IMR-90 (cell line): ENCODE measurements around the gene ZNF329. TPM values are rescaled to one million over a fixed set of nuclear protein-coding genes. Genes with fewer than 3 reads are reported as not detected.

ENCODE experiments used
- ATAC-seq: fragments of 200-7000 bp; cut with Tn5 transposase; 2 replicates; pipeline ENCODE4 v1.9.1; 2020; ENCODE audit warnings: low read depth, mild to moderate bottlenecking, moderate library complexity
- BruUV-seq: library from RNA; stranded (reverse); fragments of 400-500 nt; replicated peaks from 2 replicates; lab custom pipeline; 2021; lab: Mats Ljungman, UMichigan
- CTCF ChIA-PET: fragments of 300-600 bp; formaldehyde crosslinking; extraction: SDS; loops from one replicate; lab custom pipeline; 2021; ENCODE audit warnings: antibody characterized with exemption; lab: Yijun Ruan, JAX
- POLR2A ChIA-PET: fragments of 300-600 bp; sonication (Branson Sonifier 250); formaldehyde crosslinking; loops from one replicate; lab custom pipeline; 2022; ENCODE audit warnings: antibody characterized with exemption; ENCODE audit not compliant: unreplicated experiment; lab: Charles Lee
- DNase-seq: peaks from one replicate; pipeline ENCODE4 v3.0.0; 2013
- H2AFZ ChIP-seq: replicated peaks from 2 replicates; pipeline ENCODE3; 2013; ENCODE audit warnings: low read length, mild to moderate bottlenecking; ENCODE audit not compliant: poor library complexity
- H2AK5ac ChIP-seq: 2 replicates; pipeline ENCODE4 v1.6.1; 2013; ENCODE audit warnings: low read depth, low read length, inconsistent platforms
- H2AK9ac ChIP-seq: replicated peaks from 2 replicates; pipeline ENCODE3; 2013; ENCODE audit warnings: mild to moderate bottlenecking, low read depth, low read length, moderate library complexity; ENCODE audit not compliant: poor library complexity
- H2BK120ac ChIP-seq: 2 replicates; pipeline ENCODE4 v1.6.1; 2013; ENCODE audit warnings: low read depth, low read length, inconsistent platforms
- H2BK15ac ChIP-seq: 3 replicates; pipeline ENCODE4 v1.6.1; 2013; ENCODE audit warnings: low read depth, low read length, inconsistent platforms
- H2BK20ac ChIP-seq: 2 replicates; pipeline ENCODE4 v1.6.1; 2013; ENCODE audit warnings: low read depth, mild to moderate bottlenecking, inconsistent platforms, low read length, moderate library complexity
- H2BK5ac ChIP-seq: 2 replicates; pipeline ENCODE4 v1.6.1; 2013; ENCODE audit warnings: mild to moderate bottlenecking, low read depth, low read length, inconsistent platforms; ENCODE audit not compliant: poor library complexity, severe bottlenecking
- H3K14ac ChIP-seq: replicated peaks from 2 replicates; pipeline ENCODE4 v1.6.1; 2013; ENCODE audit warnings: low read depth, low read length, inconsistent platforms
- H3K18ac ChIP-seq: 2 replicates; pipeline ENCODE4 v1.6.1; 2013; ENCODE audit warnings: low read depth, low read length, control low read depth
- H3K23ac ChIP-seq: 2 replicates; pipeline ENCODE4 v1.6.1; 2013; ENCODE audit warnings: low read depth, low read length, inconsistent platforms
- H3K27ac ChIP-seq: 2 replicates; pipeline ENCODE4 v1.5.1; 2013; ENCODE audit warnings: mild to moderate bottlenecking, control low read depth, low read length; ENCODE audit not compliant: insufficient read depth
- H3K27me3 ChIP-seq: 2 replicates; pipeline ENCODE4 v1.6.1; 2013; ENCODE audit warnings: low read length; ENCODE audit not compliant: control insufficient read depth, insufficient read depth
- H3K36me3 ChIP-seq: 2 replicates; pipeline ENCODE4 v1.6.1; 2013; ENCODE audit warnings: low read length, mixed read lengths; ENCODE audit not compliant: control insufficient read depth, insufficient read depth
- H3K4ac ChIP-seq: 2 replicates; pipeline ENCODE4 v1.6.1; 2013; ENCODE audit warnings: low read depth, low read length, inconsistent platforms
- H3K4me1 ChIP-seq: 2 replicates; pipeline ENCODE4 v1.6.1; 2013; ENCODE audit warnings: low read length, mixed read lengths; ENCODE audit not compliant: control insufficient read depth, insufficient read depth
- H3K4me2 ChIP-seq: 2 replicates; pipeline ENCODE4 v1.6.1; 2013; ENCODE audit warnings: low read depth, mild to moderate bottlenecking, control low read depth, low read length, moderate library complexity
- H3K4me3 ChIP-seq: 2 replicates; pipeline ENCODE4 v1.5.1; 2013; ENCODE audit warnings: low read depth, mild to moderate bottlenecking, control low read depth, low read length, moderate library complexity; ENCODE audit not compliant: insufficient read depth
- H3K56ac ChIP-seq: 2 replicates; pipeline ENCODE4 v1.6.1; 2013; ENCODE audit warnings: low read length, inconsistent platforms; ENCODE audit not compliant: insufficient read depth; ENCODE audit errors: extremely low read depth
- H3K79me1 ChIP-seq, 2 experiments: 2 replicates each; pipeline ENCODE4 v1.6.1; 2013; ENCODE audit warnings: low read length in 2 of 2, inconsistent platforms in 1 of 2, low read depth in 1 of 2
- H3K9ac ChIP-seq: 2 replicates; pipeline ENCODE4 v1.6.1; 2013; ENCODE audit warnings: low read depth, low read length, control low read depth
- H3K9me1 ChIP-seq: 2 replicates; pipeline ENCODE4 v1.6.1; 2013; ENCODE audit warnings: low read length, inconsistent platforms; ENCODE audit not compliant: insufficient read depth
- H3K9me3 ChIP-seq: 2 replicates; pipeline ENCODE4 v1.6.1; 2013; ENCODE audit warnings: low read length; ENCODE audit not compliant: control insufficient read depth, insufficient read depth
- H4K20me1 ChIP-seq: 2 replicates; pipeline ENCODE4 v1.6.1; 2013; ENCODE audit warnings: low read length, inconsistent platforms; ENCODE audit not compliant: insufficient read depth
- H4K5ac ChIP-seq: 2 replicates; pipeline ENCODE4 v1.6.1; 2013; ENCODE audit warnings: mild to moderate bottlenecking, low read depth, low read length, control low read depth
- H4K8ac ChIP-seq, 2 experiments: 2 replicates each; pipeline ENCODE4 v1.6.1; 2013; ENCODE audit warnings: low read depth in 2 of 2, low read length in 2 of 2, control low read depth in 1 of 2, inconsistent platforms in 1 of 2
- H4K91ac ChIP-seq: 2 replicates; pipeline ENCODE4 v1.6.1; 2013; ENCODE audit warnings: low read depth, low read length, inconsistent platforms; ENCODE audit not compliant: insufficient read depth
- BHLHE40 ChIP-seq: fragments of 150-350 bp; IDR thresholded peaks from 2 replicates; pipeline ENCODE4 v1.6.1; 2016; ENCODE audit warnings: mild to moderate bottlenecking, low read depth, low read length
- CHD1 ChIP-seq: IDR thresholded peaks from 2 replicates; pipeline ENCODE4 v1.6.1; 2012; ENCODE audit warnings: low read depth, low read length, improper control_type of control experiment
- ELK1 ChIP-seq: fragments of 150-350 bp; IDR thresholded peaks from 2 replicates; pipeline ENCODE4 v1.6.1; 2016; ENCODE audit warnings: low read depth, mild to moderate bottlenecking, low read length, moderate library complexity, borderline replicate concordance
- FOS ChIP-seq: fragments of 150-350 bp; IDR thresholded peaks from 2 replicates; pipeline ENCODE4 v1.6.1; 2016; ENCODE audit warnings: low read depth, low read length
- MAFK ChIP-seq: IDR thresholded peaks from 2 replicates; pipeline ENCODE4 v1.6.1; 2012; ENCODE audit warnings: low read depth, low read length, improper control_type of control experiment
- MXI1 ChIP-seq: IDR thresholded peaks from 2 replicates; pipeline ENCODE4 v1.6.1; 2012; ENCODE audit warnings: low read depth, mild to moderate bottlenecking, low read length, moderate library complexity, borderline replicate concordance
- NFE2L2 ChIP-seq: fragments of 150-350 bp; IDR thresholded peaks from 2 replicates; pipeline ENCODE4 v1.6.1; 2016; ENCODE audit warnings: low read depth, mild to moderate bottlenecking, low read length
- POLR2A ChIP-seq: IDR thresholded peaks from 2 replicates; pipeline ENCODE4 v1.6.1; 2012; ENCODE audit warnings: mild to moderate bottlenecking, low read depth, low read length
- RFX5 ChIP-seq: IDR thresholded peaks from 2 replicates; pipeline ENCODE4 v1.8.0; 2012; ENCODE audit warnings: low read depth, mild to moderate bottlenecking, low read length, moderate library complexity
- WGBS, 2 experiments: methylation state at CpG; one replicate each; pipeline versions ENCODE4 v1.1.5 to v1.1.7; 2013; ENCODE audit warnings: missing lambda C conversion rate in 2 of 2; ENCODE audit not compliant: insufficient read length in 1 of 2; ENCODE audit errors: extremely low coverage in 2 of 2; 5-methylcytosine and 5-hydroxymethylcytosine counted together
- dilution Hi-C: fragments of 300-500 bp; cut with HindIII; formaldehyde crosslinking; loops from one replicate; pipeline ENCODE4 v1.14.3; 2018; ENCODE audit warnings: low sequenced_read_pairs; ENCODE audit not compliant: unreplicated experiment
- in situ Hi-C: fragments of 300-500 bp; cut with MboI; formaldehyde crosslinking; loops from 3 replicates; pipeline ENCODE4 v1.14.3; 2019; ENCODE audit warnings: low sequenced_read_pairs, inconsistent platforms, mixed read lengths
- intact Hi-C: fragments of 100-400 bp; cut with micrococcal nuclease; formaldehyde crosslinking; loops from 2 replicates; pipeline ENCODE4 v1.10.0; 2022
- polyA plus RNA-seq, 3 experiments: library from polyadenylated mRNA; depleted of rRNA; stranded (reverse); fragments of >200 nt; gene quantifications; 2 replicates each; pipeline ENCODE4 v1.2.3, GENCODE V29; 2012; ENCODE audit warnings: low replicate concordance in 1 of 3
- total RNA-seq: library from RNA; depleted of rRNA; stranded (reverse); fragments of >200 nt; gene quantifications from 2 replicates; pipeline ENCODE4 v1.2.3, GENCODE V29; 2012
- TF ChIP-seq, protein P1 (sequence below): fragments of 150-350 bp; IDR thresholded peaks from 2 replicates; pipeline ENCODE4 v1.6.1; 2017; ENCODE audit warnings: mild to moderate bottlenecking, antibody characterized with exemption, low read length, low read depth
- TF ChIP-seq, protein P2 (sequence below): conservative IDR thresholded peaks from 2 replicates; pipeline ENCODE4 v1.5.1; 2012; ENCODE audit warnings: mild to moderate bottlenecking, low read depth, low read length, improper control_type of control experiment

Gene ZNF329
- total and polyA plus RNA-seq, 2 of the 4 experiments (the other 2 are of a cell fraction), result 4.7 to 16.8 TPM

DNA sequence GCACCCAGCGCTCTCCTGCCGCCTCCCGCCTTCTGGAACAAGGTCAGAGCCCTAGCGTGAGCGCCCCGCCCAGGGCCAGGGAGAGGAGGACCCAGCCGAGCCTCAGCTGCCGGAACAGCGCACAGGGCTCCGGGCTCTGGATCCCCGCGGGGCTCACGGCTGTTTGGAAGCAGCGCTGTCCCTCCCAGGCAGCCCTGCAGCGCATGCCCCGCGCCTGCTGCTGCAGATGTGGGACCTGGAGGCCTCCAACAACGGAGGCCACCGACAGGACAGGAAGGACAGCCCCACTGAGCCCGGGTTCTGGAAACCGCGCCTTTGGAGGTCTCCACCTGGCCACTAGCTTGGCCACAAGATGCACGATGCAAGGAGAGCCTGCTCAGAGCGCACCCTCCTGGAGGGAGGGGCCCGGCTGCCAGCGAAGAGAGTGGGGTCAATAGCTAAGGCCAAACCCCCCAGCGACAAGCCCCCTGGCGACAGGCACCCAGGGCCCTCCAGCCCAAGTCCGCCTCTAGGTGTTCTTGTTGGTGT is 65.2 kb downstream of the ZNF329 start (continued):
- TF ChIP-seq ELK1, result no peak
- no peak for TF ChIP-seq MXI1

GRCh38 chr19:58084596-58085347 is 65.8 kb downstream of the ZNF329 start:
- dilution Hi-C loops (no loop called here), in situ Hi-C loops (no loop called here), intact Hi-C loops (no loop called here)
- H3K9ac ChIP-seq, result no peak overlapping the region
- no TSS peak for BruUV-seq
- no peak overlapping the region for H4K8ac ChIP-seq
- no peak overlapping the region for H3K18ac ChIP-seq
- H3K56ac ChIP-seq, result no peak overlapping the region
- no peak overlapping the region for H3K23ac ChIP-seq
- no peak for ATAC-seq
- no peaks in the 10 kb centered on the region for H3K79me1 ChIP-seq
- no peak overlapping the region for H2BK20ac ChIP-seq
- H4K20me1 ChIP-seq, result no peaks in the 10 kb centered on the region
- no peaks in the 10 kb centered on the region for H3K27me3 ChIP-seq
- H3K4me2 ChIP-seq, result no peak overlapping the region
- peaks cover 29% of the 10 kb centered on the region for H3K36me3 ChIP-seq
- H3K4ac ChIP-seq, result no peak overlapping the region
- no peak overlapping the region for H2AK9ac ChIP-seq
- H3K14ac ChIP-seq, result no peak overlapping the region
- no peaks in the 10 kb centered on the region for H3K4me1 ChIP-seq
- no peak overlapping the region for H2AK5ac ChIP-seq
- ChIA-PET POLR2A (no interaction called here), CTCF (no interaction called here)
- H3K27ac ChIP-seq, result no peak overlapping the region
- WGBS, 2 experiments, result 96% methylated on average over 44 of the region's 69 CpGs; no CpG with 5 or more reads in 1 of the 2 experiments
- H3K4me3 ChIP-seq, result no peak overlapping the region
- peaks cover 81% of the 10 kb centered on the region for H3K9me3 ChIP-seq
- H2BK120ac ChIP-seq, result no peak overlapping the region
- H4K91ac ChIP-seq, result no peak overlapping the region
- no peak for DNase-seq
- H2AFZ ChIP-seq, result no peak overlapping the region
- no peak overlapping the region for H2BK5ac ChIP-seq
- H2BK15ac ChIP-seq, result no peak overlapping the region
- H3K9me1 ChIP-seq, result no peaks in the 10 kb centered on the region
- H4K5ac ChIP-seq, result no peak overlapping the region
- TF ChIP-seq, protein P1, sequence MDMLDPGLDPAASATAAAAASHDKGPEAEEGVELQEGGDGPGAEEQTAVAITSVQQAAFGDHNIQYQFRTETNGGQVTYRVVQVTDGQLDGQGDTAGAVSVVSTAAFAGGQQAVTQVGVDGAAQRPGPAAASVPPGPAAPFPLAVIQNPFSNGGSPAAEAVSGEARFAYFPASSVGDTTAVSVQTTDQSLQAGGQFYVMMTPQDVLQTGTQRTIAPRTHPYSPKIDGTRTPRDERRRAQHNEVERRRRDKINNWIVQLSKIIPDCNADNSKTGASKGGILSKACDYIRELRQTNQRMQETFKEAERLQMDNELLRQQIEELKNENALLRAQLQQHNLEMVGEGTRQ, result no peak
- TF ChIP-seq MAFK (no peak), ELK1 (no peak), FOS (no peak), NFE2L2 (no peak), POLR2A (no peak), BHLHE40 (no peak), RFX5 (no peak), CHD1 (no peak)
- TF ChIP-seq, protein P2, sequence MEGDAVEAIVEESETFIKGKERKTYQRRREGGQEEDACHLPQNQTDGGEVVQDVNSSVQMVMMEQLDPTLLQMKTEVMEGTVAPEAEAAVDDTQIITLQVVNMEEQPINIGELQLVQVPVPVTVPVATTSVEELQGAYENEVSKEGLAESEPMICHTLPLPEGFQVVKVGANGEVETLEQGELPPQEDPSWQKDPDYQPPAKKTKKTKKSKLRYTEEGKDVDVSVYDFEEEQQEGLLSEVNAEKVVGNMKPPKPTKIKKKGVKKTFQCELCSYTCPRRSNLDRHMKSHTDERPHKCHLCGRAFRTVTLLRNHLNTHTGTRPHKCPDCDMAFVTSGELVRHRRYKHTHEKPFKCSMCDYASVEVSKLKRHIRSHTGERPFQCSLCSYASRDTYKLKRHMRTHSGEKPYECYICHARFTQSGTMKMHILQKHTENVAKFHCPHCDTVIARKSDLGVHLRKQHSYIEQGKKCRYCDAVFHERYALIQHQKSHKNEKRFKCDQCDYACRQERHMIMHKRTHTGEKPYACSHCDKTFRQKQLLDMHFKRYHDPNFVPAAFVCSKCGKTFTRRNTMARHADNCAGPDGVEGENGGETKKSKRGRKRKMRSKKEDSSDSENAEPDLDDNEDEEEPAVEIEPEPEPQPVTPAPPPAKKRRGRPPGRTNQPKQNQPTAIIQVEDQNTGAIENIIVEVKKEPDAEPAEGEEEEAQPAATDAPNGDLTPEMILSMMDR, result no peak
